ENCODE data around the gene ABCC5.
A peak's percentile ranks its signal among the peaks of the same experiment; 100 is the strongest.

Gene ABCC5

GRCh38 chr3:183975981-183976662 lies 41.6 kb downstream of the ABCC5 start:
- DNase-seq (ENCODE audit: low spot score), result no peak

- DNase-seq (ENCODE audit: low spot score), result no peak
These were observed 48.9 kb downstream of the ABCC5 start for GRCh38 chr3:183968666-183969245.

GRCh38 chr3:183967693-183968092 lies 50.0 kb downstream of the ABCC5 start:
- no peak for DNase-seq (ENCODE audit: low spot score)

GRCh38 chr3:183966361-183966791 lies 51.3 kb downstream of the ABCC5 start:
- DNase-seq (ENCODE audit: low spot score), result no peak

GRCh38 chr3:183962807-183963206 lies 54.9 kb downstream of the ABCC5 start:
- no peak for DNase-seq (ENCODE audit: low spot score)

GRCh38 chr3:183959214-183959613 lies 58.5 kb downstream of the ABCC5 start:
- peak; percentile 31 for DNase-seq (ENCODE audit: low spot score)

- no peak for DNase-seq (ENCODE audit: low spot score)
These were observed 58.9 kb downstream of the ABCC5 start for GRCh38 chr3:183958775-183959174.

GRCh38 chr3:183958226-183958625 lies 59.5 kb downstream of the ABCC5 start:
- DNase-seq (ENCODE audit: low spot score), result no peak

- no peak for DNase-seq (ENCODE audit: low spot score)
These were observed 62.8 kb downstream of the ABCC5 start for GRCh38 chr3:183954875-183955274.

GRCh38 chr3:183953471-183954070 lies 64.1 kb downstream of the ABCC5 start:
- DNase-seq (ENCODE audit: low spot score), result no peak

- no peak for DNase-seq (ENCODE audit: low spot score)
These were observed 66.2 kb downstream of the ABCC5 start for GRCh38 chr3:183951459-183951858.

GRCh38 chr3:183949690-183950089 lies 68.0 kb downstream of the ABCC5 start:
- DNase-seq (ENCODE audit: low spot score), result no peak

- DNase-seq (ENCODE audit: low spot score), result no peak
These were observed 71.6 kb downstream of the ABCC5 start for GRCh38 chr3:183946037-183946436.

GRCh38 chr3:183944775-183945174 lies 72.9 kb downstream of the ABCC5 start:
- no peak for DNase-seq (ENCODE audit: low spot score)

- no peak for DNase-seq (ENCODE audit: low spot score)
These were observed 73.9 kb downstream of the ABCC5 start for GRCh38 chr3:183943739-183944138.

- no peak for DNase-seq (ENCODE audit: low spot score)
These were observed 76.5 kb downstream of the ABCC5 start for GRCh38 chr3:183941216-183941615.

GRCh38 chr3:183937601-183938286 lies 79.9 kb downstream of the ABCC5 start:
- no peak for DNase-seq (ENCODE audit: low spot score)

GRCh38 chr3:183933160-183933559 lies 84.5 kb downstream of the ABCC5 start:
- DNase-seq (ENCODE audit: low spot score), result no peak

- DNase-seq (ENCODE audit: low spot score), result no peak
These were observed 85.8 kb downstream of the ABCC5 start for GRCh38 chr3:183931881-183932280.

- DNase-seq (ENCODE audit: low spot score), result no peak
These were observed 87.6 kb downstream of the ABCC5 start for GRCh38 chr3:183930086-183930485.

GRCh38 chr3:183927059-183927458 lies 90.6 kb downstream of the ABCC5 start:
- no peak for DNase-seq (ENCODE audit: low spot score)

GRCh38 chr3:183924956-183925355 lies 92.7 kb downstream of the ABCC5 start:
- no peak for DNase-seq (ENCODE audit: low spot score)

- DNase-seq (ENCODE audit: low spot score), result no peak
These were observed 93.1 kb downstream of the ABCC5 start for GRCh38 chr3:183924543-183924942.
